Neuron (in vitro differentiated cells): Measurements from ENCODE around the gene BOD1L1.

Experiments
- H2AFZ ChIP-seq: one replicate; pipeline ENCODE4 v1.6.1; 2013; ENCODE audit warnings: low read depth, mild to moderate bottlenecking, inconsistent platforms, low read length, moderate library complexity
- H3K27me3 ChIP-seq: one replicate; pipeline ENCODE4 v1.6.1; 2013; ENCODE audit warnings: low read length; ENCODE audit not compliant: insufficient read depth
- H3K36me3 ChIP-seq: one replicate; pipeline ENCODE4 v1.6.1; 2013; ENCODE audit warnings: low read length; ENCODE audit not compliant: insufficient read depth
- H3K4me1 ChIP-seq: one replicate; pipeline ENCODE4 v1.6.1; 2013; ENCODE audit warnings: low read length; ENCODE audit not compliant: insufficient read depth
- H3K4me3 ChIP-seq: 2 replicates; pipeline ENCODE4 v1.5.1; 2013; ENCODE audit warnings: mild to moderate bottlenecking, low read length, moderate library complexity
- H3K9me3 ChIP-seq: one replicate; pipeline ENCODE4 v1.6.1; 2013; ENCODE audit warnings: low read length

BOD1L1 gene

GRCh38 chr4:13642170-13642950 lies 14.8 kb upstream of the BOD1L1 start:
- no peaks in the 10 kb centered on the region for H3K27me3 ChIP-seq
- H2AFZ ChIP-seq = no peak overlapping the region
- H3K9me3 ChIP-seq = no peaks in the 10 kb centered on the region
- H3K36me3 ChIP-seq = no peaks in the 10 kb centered on the region
- peaks cover 26% of the 10 kb centered on the region for H3K4me1 ChIP-seq
- H3K4me3 ChIP-seq = no peak overlapping the region

GRCh38 chr4:13641084-13641483 lies 13.6 kb upstream of the BOD1L1 start:
- Histone ChIP-seq H3K4me3 (no peak overlapping the region), H3K9me3 (no peaks in the 10 kb centered on the region)

GRCh38 chr4:13640149-13640940 lies 12.8 kb upstream of the BOD1L1 start:
- Histone ChIP-seq H3K9me3 (no peaks in the 10 kb centered on the region), H3K27me3 (no peaks in the 10 kb centered on the region), H2AFZ (peak overlapping the region; percentile 60), H3K4me3 (peak overlapping the region; percentile 1), H3K36me3 (no peaks in the 10 kb centered on the region), H3K4me1 (peaks cover 22% of the 10 kb centered on the region)

More at GRCh38 chr4:13641084-13641483, 13.6 kb upstream of the BOD1L1 start:
- H2AFZ ChIP-seq = no peak overlapping the region
- peaks cover 22% of the 10 kb centered on the region for H3K4me1 ChIP-seq
- H3K27me3 ChIP-seq = no peaks in the 10 kb centered on the region
- no peaks in the 10 kb centered on the region for H3K36me3 ChIP-seq

- Histone ChIP-seq H3K4me1 (peaks cover 9% of the 10 kb centered on the region), H3K36me3 (no peaks in the 10 kb centered on the region), H2AFZ (no peak overlapping the region), H3K27me3 (no peaks in the 10 kb centered on the region), H3K9me3 (no peaks in the 10 kb centered on the region), H3K4me3 (no peak overlapping the region)
Measured at GRCh38 chr4:13635286-13635799, 7.8 kb upstream of the BOD1L1 start.

GRCh38 chr4:13633671-13634070 lies 6.1 kb upstream of the BOD1L1 start:
- Histone ChIP-seq H3K4me1 (peaks cover 2% of the 10 kb centered on the region), H3K36me3 (no peaks in the 10 kb centered on the region), H3K9me3 (no peaks in the 10 kb centered on the region), H3K27me3 (no peaks in the 10 kb centered on the region), H3K4me3 (no peak overlapping the region), H2AFZ (no peak overlapping the region)

GRCh38 chr4:13627178-13627605 lies 333 bp downstream of the BOD1L1 start:
- Histone ChIP-seq H3K4me3 (peak overlapping the region; percentile 74), H3K9me3 (no peaks in the 10 kb centered on the region), H3K36me3 (no peaks in the 10 kb centered on the region)

GRCh38 chr4:13626492-13627177 lies 890 bp downstream of the BOD1L1 start:
- no peaks in the 10 kb centered on the region for H3K36me3 ChIP-seq
- no peaks in the 10 kb centered on the region for H3K9me3 ChIP-seq
- no peak overlapping the region for H2AFZ ChIP-seq
- H3K4me3 ChIP-seq = peak overlapping the region; percentile 74
- H3K4me1 ChIP-seq = peaks cover 17% of the 10 kb centered on the region
- no peaks in the 10 kb centered on the region for H3K27me3 ChIP-seq

More at GRCh38 chr4:13627178-13627605, 333 bp downstream of the BOD1L1 start:
- H3K27me3 ChIP-seq = no peaks in the 10 kb centered on the region
- peaks cover 17% of the 10 kb centered on the region for H3K4me1 ChIP-seq
- no peak overlapping the region for H2AFZ ChIP-seq

- H2AFZ ChIP-seq = no peak overlapping the region
- no peaks in the 10 kb centered on the region for H3K9me3 ChIP-seq
- no peak overlapping the region for H3K4me3 ChIP-seq
- H3K4me1 ChIP-seq = no peaks in the 10 kb centered on the region
- H3K27me3 ChIP-seq = no peaks in the 10 kb centered on the region
- H3K36me3 ChIP-seq = peaks cover 53% of the 10 kb centered on the region
Measured at GRCh38 chr4:13618212-13618806, 9.2 kb downstream of the BOD1L1 start.

- no peaks in the 10 kb centered on the region for H3K27me3 ChIP-seq
- H3K4me1 ChIP-seq = no peaks in the 10 kb centered on the region
- no peak overlapping the region for H2AFZ ChIP-seq
- no peaks in the 10 kb centered on the region for H3K9me3 ChIP-seq
- H3K4me3 ChIP-seq = no peak overlapping the region
- H3K36me3 ChIP-seq = peaks cover 57% of the 10 kb centered on the region
Measured at GRCh38 chr4:13617801-13618200, 9.7 kb downstream of the BOD1L1 start.

GRCh38 chr4:13616597-13616996 lies 10.9 kb downstream of the BOD1L1 start:
- Histone ChIP-seq H3K4me3 (no peak overlapping the region), H2AFZ (no peak overlapping the region), H3K36me3 (peaks cover 69% of the 10 kb centered on the region), H3K4me1 (no peaks in the 10 kb centered on the region), H3K9me3 (no peaks in the 10 kb centered on the region), H3K27me3 (no peaks in the 10 kb centered on the region)

GRCh38 chr4:13615161-13615560 lies 12.4 kb downstream of the BOD1L1 start:
- Histone ChIP-seq H3K27me3 (no peaks in the 10 kb centered on the region), H3K4me3 (no peak overlapping the region), H3K9me3 (no peaks in the 10 kb centered on the region), H2AFZ (no peak overlapping the region), H3K4me1 (no peaks in the 10 kb centered on the region), H3K36me3 (peaks cover 83% of the 10 kb centered on the region)

- no peaks in the 10 kb centered on the region for H3K4me1 ChIP-seq
- H2AFZ ChIP-seq = no peak overlapping the region
- no peaks in the 10 kb centered on the region for H3K9me3 ChIP-seq
- H3K36me3 ChIP-seq = peaks cover 84% of the 10 kb centered on the region
- no peaks in the 10 kb centered on the region for H3K27me3 ChIP-seq
- no peak overlapping the region for H3K4me3 ChIP-seq
Measured at GRCh38 chr4:13612569-13612968, 15.0 kb downstream of the BOD1L1 start.
